Skeletal muscle cell (primary cell): ENCODE results near the gene TTC31.
"Not testable (repeated sequence)": the region's sequence is repeated elsewhere in the genome, so short reads cannot be mapped to it uniquely, and the experiment has no call there.

Experiments used
- DNase-seq: peaks from one replicate; pipeline ENCODE4 v3.0.0-alpha.2; 2010; ENCODE audit warnings: low read depth
- H3K4me3 ChIP-seq: 2 replicates; pipeline ENCODE4 v1.5.1; 2011; ENCODE audit warnings: low read depth, mild to moderate bottlenecking, control low read depth, low read length, moderate library complexity

Gene TTC31

GRCh38 chr2:74482801-74483674, at the start of gene TTC31, which contains the start of gene CCDC142:
Gene TTC31, plus strand, starts transcription at chr2:74483081. Its CDS starts 15 bp downstream, at chr2:74483096.
Gene CCDC142, minus strand, starts transcription at chr2:74482998. Its CDS starts 161 bp downstream, at chr2:74482837.
- peak within 1 kb of the TSS; percentile 90 for H3K4me3 ChIP-seq
- DNase-seq = peak; percentile 75

- no peak for DNase-seq
- no peak overlapping the region for H3K4me3 ChIP-seq
Observed at GRCh38 chr2:74436111-74436805, 46.6 kb upstream of the TTC31 start.

- no peak overlapping the region for H3K4me3 ChIP-seq
- DNase-seq = no peak
Observed at GRCh38 chr2:74436848-74437695, 45.8 kb upstream of the TTC31 start.

DNA sequence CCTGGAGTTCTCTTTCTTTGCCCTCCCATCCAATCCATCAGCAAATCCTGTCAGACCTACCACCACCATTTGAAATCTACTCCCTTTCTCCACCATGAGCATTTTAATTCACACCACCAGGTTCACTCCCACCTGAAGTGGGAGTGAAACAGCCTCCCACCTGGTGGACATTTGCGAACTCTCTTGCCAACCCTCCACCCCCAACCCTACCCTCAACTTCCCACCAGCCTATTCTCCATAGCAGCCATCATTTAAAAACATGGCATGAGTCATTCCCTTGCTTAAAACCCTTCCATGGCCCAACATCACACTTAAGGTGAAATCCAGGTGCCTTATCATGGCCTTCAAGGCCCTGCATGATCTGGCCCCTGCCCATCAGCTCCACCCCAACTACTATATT, 44.6 kb upstream of the TTC31 start:
- no peak for DNase-seq
- H3K4me3 ChIP-seq = peak overlapping the region; percentile 20

DNA sequence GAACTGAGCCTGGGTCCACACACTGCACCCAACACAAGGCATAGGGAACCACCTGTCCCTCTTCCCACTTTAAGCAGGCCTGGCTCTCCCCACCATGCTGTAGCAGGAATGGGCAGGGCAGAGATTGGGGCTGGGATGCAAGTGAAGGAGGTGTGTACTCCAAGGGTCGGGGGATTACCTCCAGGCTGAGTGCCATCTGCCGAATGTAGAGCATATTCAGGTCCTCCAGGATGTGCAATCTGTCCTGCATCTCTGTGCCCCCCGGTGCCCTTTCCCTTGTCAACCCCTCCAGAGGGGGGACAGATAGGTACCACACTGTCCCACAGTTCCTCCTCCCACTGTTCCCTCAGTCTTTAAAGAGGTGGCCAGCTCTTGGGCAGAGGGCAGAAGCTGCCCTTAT, 43.5 kb upstream of the TTC31 start:
- peak overlapping the region; percentile 61 for H3K4me3 ChIP-seq
- no peak for DNase-seq

DNA sequence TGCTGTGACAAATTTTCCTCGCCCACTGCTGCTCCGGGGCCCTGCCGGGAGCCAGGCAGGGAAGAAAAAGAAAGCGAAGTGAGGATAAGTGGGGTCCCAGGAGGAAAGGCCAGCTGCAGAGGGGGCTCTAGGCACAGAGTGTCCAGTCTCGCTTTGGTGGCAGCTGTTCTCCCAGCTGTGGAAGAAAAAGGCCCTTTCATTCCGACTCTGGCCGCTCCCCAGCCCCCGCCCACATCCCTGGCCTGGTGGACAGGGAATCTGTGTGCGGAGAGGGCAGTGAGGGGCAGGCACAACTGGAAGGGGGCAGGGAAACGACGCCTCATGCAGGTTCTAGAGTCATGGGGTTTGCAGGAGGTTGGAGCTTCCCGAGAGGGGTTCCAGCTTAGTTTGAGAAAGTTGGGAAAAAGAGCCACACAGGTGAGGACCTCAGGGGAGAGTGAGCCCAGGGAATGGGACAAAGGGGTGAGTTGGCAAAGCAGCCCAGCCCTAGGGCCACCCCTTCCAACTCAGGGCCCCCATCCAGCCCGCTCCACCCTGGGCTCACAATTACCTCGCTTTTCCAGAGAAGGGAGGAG, 43.0 kb upstream of the TTC31 start:
- DNase-seq = peak; percentile 52
- H3K4me3 ChIP-seq = peak overlapping the region; percentile 61

- H3K4me3 ChIP-seq = peak overlapping the region; percentile 61
- peak; percentile 41 for DNase-seq
Observed at GRCh38 chr2:74440378-74441169, 42.3 kb upstream of the TTC31 start.

- H3K4me3 ChIP-seq = no peak overlapping the region
- DNase-seq = no peak
Observed at GRCh38 chr2:74441170-74441689, 41.7 kb upstream of the TTC31 start.

DNA sequence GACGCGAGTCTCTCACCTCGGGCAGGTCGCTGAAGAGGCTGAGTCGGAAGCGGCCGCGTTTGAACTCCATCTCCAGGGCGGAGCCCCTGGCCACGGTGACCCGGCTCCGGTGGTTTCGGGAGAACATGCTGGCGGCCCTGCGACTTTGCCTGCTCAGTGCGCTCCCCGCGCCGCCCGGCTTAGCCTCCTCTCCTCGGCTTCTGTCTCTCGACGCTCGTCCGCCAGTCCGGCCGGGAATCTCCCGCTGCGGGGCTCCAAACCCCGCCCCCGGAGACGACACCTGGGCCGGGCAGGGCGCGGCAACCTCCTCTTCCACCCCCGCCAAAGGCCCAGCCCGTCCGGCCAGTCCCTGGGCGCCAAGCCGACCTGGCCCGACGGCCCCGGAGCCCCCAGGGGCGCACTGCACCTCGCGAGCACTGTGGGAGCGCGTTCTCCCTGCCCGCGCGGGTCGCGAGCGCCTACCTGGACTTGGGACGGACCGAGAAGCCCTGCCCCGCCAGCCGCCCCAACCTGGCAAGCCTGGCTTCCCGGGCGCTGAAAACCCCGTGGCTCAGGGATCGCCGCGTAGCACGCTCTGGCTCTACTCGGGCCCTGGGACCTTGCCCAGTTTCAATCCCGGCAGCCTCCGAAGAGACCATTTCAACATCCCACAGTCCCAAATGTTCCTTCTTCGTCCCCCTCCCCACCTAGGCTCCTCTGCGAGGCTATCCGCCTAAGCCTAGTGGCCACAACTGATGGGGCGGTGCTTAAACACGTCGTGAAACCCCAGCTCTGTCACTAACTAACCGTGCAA, 41.0 kb upstream of the TTC31 start, which contains the start of gene RTKN:
Gene RTKN, minus strand, starts transcription at position 248 of the 793 bp plus-strand sequence. Its CDS starts 121 bp downstream, at position 127.
- peak within 1 kb of the TSS; percentile 61 for H3K4me3 ChIP-seq
- no peak for DNase-seq

GRCh38 chr2:74442483-74443297, 40.2 kb upstream of the TTC31 start:
- H3K4me3 ChIP-seq, DNase-seq: not testable (repeated sequence)

- no peak overlapping the region for H3K4me3 ChIP-seq
- DNase-seq = no peak
Observed at GRCh38 chr2:74444498-74445318, 38.2 kb upstream of the TTC31 start.

DNA sequence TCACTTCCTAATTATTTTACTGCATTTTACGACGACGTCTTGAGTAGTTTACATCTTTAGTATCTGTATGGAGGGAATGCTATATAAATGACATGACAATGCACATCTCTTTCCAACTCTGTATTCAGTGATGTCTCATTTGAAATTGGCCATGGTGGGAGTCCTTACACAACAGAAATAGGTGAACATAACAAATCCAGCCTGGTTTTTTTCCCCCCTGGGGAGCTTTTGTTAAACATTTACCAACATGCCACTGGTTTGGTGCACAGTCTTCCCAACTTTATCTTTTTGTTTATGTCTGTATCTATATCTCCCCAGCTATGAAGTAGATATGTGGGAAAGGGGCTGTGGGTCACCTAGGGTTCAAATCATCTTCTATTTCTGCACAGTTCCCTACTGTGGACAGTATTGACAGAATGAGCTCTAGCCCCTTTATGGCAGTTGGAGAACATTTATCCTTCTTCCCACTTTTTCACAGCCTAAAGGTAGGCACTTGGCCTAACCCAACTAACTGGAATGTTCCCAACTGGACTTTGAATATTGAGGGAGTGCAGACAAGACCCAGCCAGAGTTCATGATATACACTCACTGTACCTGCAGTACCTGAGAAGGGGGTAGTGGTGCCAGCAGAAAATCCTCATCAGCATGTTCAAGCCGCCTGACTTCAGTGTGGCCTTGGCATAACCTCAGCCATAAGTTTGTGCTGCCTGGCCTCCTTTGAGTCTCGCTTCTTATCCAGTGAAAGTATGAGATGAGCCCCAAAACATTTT, 35.5 kb upstream of the TTC31 start:
- no peak for DNase-seq
- H3K4me3 ChIP-seq = no peak overlapping the region

DNA sequence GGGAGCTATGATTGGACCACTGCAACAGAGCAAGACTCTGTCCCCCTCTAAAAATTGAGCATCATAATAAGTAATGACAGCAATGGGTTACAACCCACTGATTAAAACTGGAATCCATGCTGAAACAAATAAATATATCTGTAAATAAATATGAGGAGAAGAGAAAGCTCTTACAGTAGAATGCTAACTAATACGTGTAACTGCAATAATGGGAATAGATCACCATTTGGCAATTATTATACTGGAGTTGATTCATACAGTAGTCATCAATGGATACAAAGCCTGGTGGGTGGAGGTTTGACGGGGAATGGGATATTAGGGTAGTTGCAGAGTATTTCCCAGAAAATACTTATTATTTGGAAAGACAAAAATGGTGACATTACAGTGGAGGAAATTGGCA, 34.1 kb upstream of the TTC31 start:
- H3K4me3 ChIP-seq = no peak overlapping the region

DNA sequence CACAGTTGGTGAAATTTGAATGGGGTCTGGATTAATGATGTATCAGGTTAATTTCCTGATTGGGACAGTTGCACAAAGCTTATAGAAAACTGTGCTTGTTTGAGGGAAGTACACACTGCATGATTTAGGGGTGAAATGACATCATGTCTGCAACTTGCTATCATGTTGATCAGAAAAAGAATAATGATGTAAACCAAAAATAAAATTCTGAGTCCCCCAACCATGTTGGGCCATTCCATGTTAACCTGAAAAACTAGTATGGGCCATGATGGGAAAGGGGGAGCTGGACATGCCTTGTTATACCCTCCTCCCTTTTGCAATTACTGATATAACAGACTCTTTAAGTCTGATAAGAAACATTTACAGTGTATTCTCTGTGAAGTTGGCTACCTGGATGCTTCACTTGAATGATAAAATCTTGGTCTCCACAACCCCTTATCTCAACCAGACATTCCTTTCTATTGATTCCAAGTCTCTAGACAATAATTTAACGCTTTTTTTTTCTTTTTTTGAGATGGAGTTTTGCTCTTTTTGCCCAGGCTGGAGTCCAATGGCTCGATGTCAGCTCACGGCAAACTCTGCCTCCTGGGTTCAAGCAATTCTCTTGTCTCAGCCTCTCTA, 32.2 kb upstream of the TTC31 start:
- H3K4me3 ChIP-seq = no peak overlapping the region
- DNase-seq = no peak

More for the DNA sequence above, 34.1 kb upstream of the TTC31 start:
- DNase-seq = no peak
